Fibroblast of mammary gland (primary cell): ENCODE measurements around the gene ASIC5.
"Not testable (repeated sequence)": the region's sequence is repeated elsewhere in the genome, so short reads cannot be mapped to it uniquely, and the experiment has no call there.

ENCODE experiments used
- DNase-seq: peaks from one replicate; pipeline ENCODE4 v3.0.0-alpha.2; 2010; ENCODE audit warnings: low read depth
- H3K4me3 ChIP-seq: 2 replicates; pipeline ENCODE4 v1.5.1; 2011; ENCODE audit warnings: low read depth, mild to moderate bottlenecking, low read length, moderate library complexity; ENCODE audit not compliant: control insufficient read depth
- CTCF ChIP-seq: conservative IDR thresholded peaks from 2 replicates; pipeline ENCODE4 v1.5.1; 2011; ENCODE audit warnings: low read depth, low read length, inconsistent platforms; ENCODE audit not compliant: control insufficient read depth, insufficient read depth

Gene ASIC5

GRCh38 chr4:155799116-155799793 lies 66.8 kb downstream of the ASIC5 start:
- no peak overlapping the region for H3K4me3 ChIP-seq
- DNase-seq, result peak; percentile 47
- no peak for TF ChIP-seq CTCF

GRCh38 chr4:155797581-155797980 lies 68.5 kb downstream of the ASIC5 start:
- DNase-seq, result not testable (repeated sequence)

GRCh38 chr4:155795991-155796390 lies 70.1 kb downstream of the ASIC5 start:
- no peak overlapping the region for H3K4me3 ChIP-seq
- DNase-seq, result peak; percentile 35
- TF ChIP-seq CTCF, result peak; percentile 41

More at GRCh38 chr4:155797581-155797980, 68.5 kb downstream of the ASIC5 start:
- not testable (repeated sequence) for H3K4me3 ChIP-seq

GRCh38 chr4:155794589-155795236 lies 71.4 kb downstream of the ASIC5 start:
- H3K4me3 ChIP-seq, result no peak overlapping the region
- no peak for TF ChIP-seq CTCF
- DNase-seq, result no peak

GRCh38 chr4:155789982-155790381 lies 76.1 kb downstream of the ASIC5 start:
- DNase-seq, result no peak
- TF ChIP-seq CTCF, result no peak
- H3K4me3 ChIP-seq, result no peak overlapping the region

GRCh38 chr4:155789391-155789790 lies 76.7 kb downstream of the ASIC5 start:
- no peak for TF ChIP-seq CTCF
- H3K4me3 ChIP-seq, result no peak overlapping the region

GRCh38 chr4:155787113-155787710 lies 78.9 kb downstream of the ASIC5 start:
- peak; percentile 99 for TF ChIP-seq CTCF
- no peak overlapping the region for H3K4me3 ChIP-seq
- DNase-seq, result peak; percentile 71

More at GRCh38 chr4:155789391-155789790, 76.7 kb downstream of the ASIC5 start:
- DNase-seq, result no peak
